Subcutaneous adipose tissue (tissue), 4 donors: ENCODE measurements around the gene KCNIP1. TPM values are rescaled to one million over a fixed set of nuclear protein-coding genes. Genes with fewer than 3 reads are reported as not detected.

ENCODE experiments used
- total RNA-seq, 4 donors: library from RNA; depleted of rRNA; stranded (reverse); fragments of >200 nt; gene quantifications; one replicate each; pipeline ENCODE4 v1.1.0, GENCODE V29; 2016
- TF ChIP-seq, protein P1 (sequence below): fragments of 450-650 bp; IDR thresholded peaks from one replicate; pipeline ENCODE4 v1.5.1; 2016; ENCODE audit warnings: low read depth, mild to moderate bottlenecking, control low read depth, antibody characterized with exemption, moderate library complexity

KCNIP1 gene
- total RNA-seq, 4 donors from 2014 or later: 6.4 TPM; not detected in 3

DNA sequence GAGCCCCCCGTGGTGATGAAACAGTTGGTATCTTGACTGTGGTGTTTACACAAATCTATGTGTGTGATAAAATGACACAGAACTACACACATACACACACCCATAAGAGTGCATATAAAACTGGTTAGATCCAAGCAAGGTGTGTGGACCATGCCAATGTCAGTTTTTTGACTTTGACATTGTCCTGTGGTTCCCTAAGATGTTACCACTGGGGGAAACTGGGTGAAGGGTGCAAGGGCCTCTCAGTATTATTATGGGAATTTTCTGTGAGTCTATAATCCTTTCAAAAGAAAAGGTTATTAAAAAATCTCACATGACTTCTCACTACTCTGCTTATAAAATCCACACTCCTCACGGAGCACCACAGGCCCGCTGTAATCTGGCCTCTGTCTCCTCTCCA, 13.4 kb upstream of the KCNIP1 start:
- TF ChIP-seq, protein P1, sequence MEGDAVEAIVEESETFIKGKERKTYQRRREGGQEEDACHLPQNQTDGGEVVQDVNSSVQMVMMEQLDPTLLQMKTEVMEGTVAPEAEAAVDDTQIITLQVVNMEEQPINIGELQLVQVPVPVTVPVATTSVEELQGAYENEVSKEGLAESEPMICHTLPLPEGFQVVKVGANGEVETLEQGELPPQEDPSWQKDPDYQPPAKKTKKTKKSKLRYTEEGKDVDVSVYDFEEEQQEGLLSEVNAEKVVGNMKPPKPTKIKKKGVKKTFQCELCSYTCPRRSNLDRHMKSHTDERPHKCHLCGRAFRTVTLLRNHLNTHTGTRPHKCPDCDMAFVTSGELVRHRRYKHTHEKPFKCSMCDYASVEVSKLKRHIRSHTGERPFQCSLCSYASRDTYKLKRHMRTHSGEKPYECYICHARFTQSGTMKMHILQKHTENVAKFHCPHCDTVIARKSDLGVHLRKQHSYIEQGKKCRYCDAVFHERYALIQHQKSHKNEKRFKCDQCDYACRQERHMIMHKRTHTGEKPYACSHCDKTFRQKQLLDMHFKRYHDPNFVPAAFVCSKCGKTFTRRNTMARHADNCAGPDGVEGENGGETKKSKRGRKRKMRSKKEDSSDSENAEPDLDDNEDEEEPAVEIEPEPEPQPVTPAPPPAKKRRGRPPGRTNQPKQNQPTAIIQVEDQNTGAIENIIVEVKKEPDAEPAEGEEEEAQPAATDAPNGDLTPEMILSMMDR: no peak

DNA sequence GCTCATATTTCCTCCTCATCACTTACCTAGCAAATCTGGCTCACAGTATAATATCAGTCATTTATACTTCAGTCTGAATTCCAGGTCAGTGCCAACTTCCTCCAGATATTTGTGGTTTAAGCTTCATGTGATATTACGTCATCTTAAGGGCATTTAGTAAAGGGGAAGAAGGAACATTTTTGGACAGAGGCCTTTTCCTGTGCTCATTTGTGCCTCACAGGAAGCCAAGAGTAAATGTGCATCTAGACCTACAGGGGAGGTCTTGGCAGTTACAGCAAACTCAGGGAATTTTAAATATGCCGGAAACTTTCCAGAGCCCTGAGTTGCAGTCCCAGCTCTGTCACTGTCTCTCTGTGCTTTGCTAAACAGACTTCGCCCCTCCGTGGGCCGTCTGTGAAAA, 12.3 kb upstream of the KCNIP1 start:
- TF ChIP-seq, protein P1: no peak

- TF ChIP-seq, protein P1: no peak
Measured at GRCh38 chr5:170493028-170493820, 10.6 kb upstream of the KCNIP1 start.

GRCh38 chr5:170494041-170494440, 9.8 kb upstream of the KCNIP1 start:
- TF ChIP-seq, protein P1: no peak

GRCh38 chr5:170495825-170496661, 7.8 kb upstream of the KCNIP1 start:
- TF ChIP-seq, protein P1: no peak

DNA sequence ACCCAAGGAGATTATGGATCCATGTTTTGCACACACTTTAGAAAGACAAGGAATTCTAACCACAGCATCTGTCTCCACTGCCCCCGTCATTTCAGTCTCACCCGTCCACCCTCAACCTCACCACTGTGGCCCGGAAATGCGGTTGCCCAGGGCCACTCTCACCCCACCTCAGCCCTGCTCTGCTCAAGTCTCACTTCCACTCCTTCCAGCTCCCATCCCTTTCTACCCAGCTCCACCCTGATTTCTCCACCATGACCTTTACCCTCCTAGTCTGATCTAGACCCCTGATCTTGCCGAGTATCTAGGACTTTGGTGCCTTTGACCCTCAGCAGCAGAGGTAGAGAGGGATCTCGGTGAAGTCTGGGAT, 7.2 kb upstream of the KCNIP1 start:
- TF ChIP-seq, protein P1: no peak
